Transverse colon (tissue), 4 donors: Measurements from ENCODE around the gene KMT2B. TPM values are rescaled to one million over a fixed set of nuclear protein-coding genes. Genes with fewer than 3 reads are reported as not detected.

Experiments used
- DNase-seq: peaks from one replicate; pipeline ENCODE4 v3.0.0-alpha.2; 2019
- H3K27ac ChIP-seq, 4 donors: fragments of 200-600 bp; sonication (generic); 2 replicates each; pipeline ENCODE4 v1.5.1; 2016 to 2018; ENCODE audit warnings: inconsistent platforms in 4 of 4
- H3K27me3 ChIP-seq: fragments of 200-600 bp; sonication (generic); 2 replicates; pipeline ENCODE4 v1.5.1; 2017; ENCODE audit warnings: inconsistent platforms
- H3K36me3 ChIP-seq, 4 donors: fragments of 200-600 bp; sonication (generic); 2 replicates each; pipeline ENCODE4 v1.5.1; 2017 to 2019; ENCODE audit warnings: inconsistent platforms in 4 of 4
- H3K4me1 ChIP-seq, 4 donors: fragments of 200-600 bp; sonication (generic); 2 replicates each; pipeline ENCODE4 v1.5.1; 2017 to 2020; ENCODE audit warnings: inconsistent platforms in 4 of 4
- H3K4me3 ChIP-seq, 4 donors: fragments of 200-600 bp; sonication (generic); 1 replicate in 1 of 4; 2 replicates in 3 of 4; pipeline versions ENCODE4 v1.5.1 to v1.6.1; 2017 to 2019; ENCODE audit warnings: inconsistent platforms in 4 of 4
- H3K9me3 ChIP-seq, 2 donors: fragments of 200-600 bp; sonication (generic); 2 replicates each; pipeline ENCODE4 v1.5.1; 2017 to 2019; ENCODE audit warnings: inconsistent platforms in 2 of 2
- CTCF ChIP-seq, 5 experiments: fragments of 200-600 bp in 3 of 5; fragments of 450-650 bp in 2 of 5; sonication (generic) in 3 of 5; IDR thresholded peaks; 1 replicate in 2 of 5; 2 replicates in 3 of 5; pipeline ENCODE4 v1.5.1; 2016 to 2017; ENCODE audit warnings: antibody characterized with exemption in 5 of 5, inconsistent platforms in 3 of 5, mild to moderate bottlenecking in 2 of 5, moderate library complexity in 1 of 5
- EP300 ChIP-seq: sonication (generic); formaldehyde crosslinking; IDR thresholded peaks from one replicate; pipeline ENCODE4 v1.6.1; 2017; ENCODE audit warnings: antibody characterized with exemption, low read depth
- POLR2A ChIP-seq: fragments of 450-650 bp; IDR thresholded peaks from one replicate; pipeline ENCODE4 v1.6.1; 2016; ENCODE audit warnings: antibody characterized with exemption, mild to moderate bottlenecking, moderate library complexity
- POLR2AphosphoS5 ChIP-seq, 3 donors: sonication (generic); formaldehyde crosslinking; IDR thresholded peaks; one replicate each; pipeline ENCODE4 v1.6.1; 2016; ENCODE audit warnings: antibody characterized with exemption in 3 of 3
- WGBS, 2 donors: methylation state at CpG; one replicate each; pipeline ENCODE4 v1.1.5; 2018; ENCODE audit warnings: low coverage in 1 of 2; 5-methylcytosine and 5-hydroxymethylcytosine counted together
- in situ Hi-C, 4 donors: fragments of 200-750 bp; cut with MboI; loops; one replicate each; pipeline versions ENCODE4 v1.15.0 to v1.15.1; 2017; ENCODE audit warnings: low sequenced_read_pairs in 3 of 4, low pct_ligation_motif_present in 1 of 4, low pct_unique_long_range_greater_than_20kb in 1 of 4
- intact Hi-C: fragments of 100-400 bp; cut with DNase I; formaldehyde crosslinking; loops from one replicate; pipeline ENCODE4 v1.15.1; 2023; ENCODE audit warnings: low total_unique reads
- total RNA-seq, 4 donors: library from RNA; depleted of rRNA; stranded (reverse); fragments of >200 nt; gene quantifications; one replicate each; pipeline ENCODE4 v1.1.0, GENCODE V29; 2016

The KMT2B gene
- total RNA-seq, 4 donors from 2014 or later = 31.8 to 63.9 (median 50.7) TPM

- intact Hi-C loops (no loop called here), in situ Hi-C loops (no loop called here)
- peaks cover 19 to 45% (median 41%) of the 10 kb centered on the region in 4 donors for H3K4me1 ChIP-seq
- H3K27ac ChIP-seq = peak overlapping the region in 1 of 4 donors; percentile 32
- 85 to 100% methylated on average over 1 to 14 of the region's 14 CpGs for WGBS, 2 donors
- DNase-seq = peak; percentile 8
- H3K27me3 ChIP-seq = peaks cover 3% of the 10 kb centered on the region
- H3K4me3 ChIP-seq = no peak overlapping the region
- no peak for TF ChIP-seq POLR2A
- no peak for TF ChIP-seq POLR2AphosphoS5 (IDR thresholded peaks at IDR 0.05)
- TF ChIP-seq EP300 = no peak
- TF ChIP-seq CTCF (IDR thresholded peaks at IDR 0.05) = no peak
- peaks cover 0 to 14% (median 3%) of the 10 kb centered on the region in 4 donors for H3K36me3 ChIP-seq
- no peaks in the 10 kb centered on the region for H3K9me3 ChIP-seq
Observed at GRCh38 chr19:35751839-35752745, 34.3 kb downstream of the KMT2B start.

DNA sequence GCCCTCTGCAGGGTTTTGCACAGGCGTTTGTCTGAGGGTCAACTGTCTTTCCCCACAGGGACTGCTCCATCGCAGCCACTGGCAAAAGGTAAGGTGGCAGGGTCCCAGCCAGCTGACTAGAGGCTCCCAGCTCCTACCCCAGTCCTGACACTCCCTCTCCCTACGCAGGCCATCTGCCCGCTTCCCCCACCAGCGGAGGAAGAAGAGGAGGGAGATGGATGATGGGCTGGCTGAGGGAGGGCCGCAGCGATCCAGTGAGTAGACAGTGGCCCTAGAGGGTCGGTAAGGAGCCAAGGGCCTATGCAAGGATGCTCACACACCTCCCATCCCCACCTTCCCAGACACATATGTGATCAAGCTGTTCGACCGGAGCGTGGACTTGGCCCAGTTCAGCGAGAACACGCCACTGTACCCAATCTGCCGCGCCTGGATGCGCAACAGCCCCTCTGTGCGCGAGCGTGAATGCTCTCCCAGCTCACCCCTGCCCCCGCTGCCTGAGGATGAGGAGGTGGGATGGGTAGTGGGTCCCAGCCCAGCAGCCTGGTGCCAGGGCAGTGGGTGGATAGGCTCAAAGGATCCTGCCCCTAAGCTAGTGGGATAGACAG lies 35.0 kb downstream of the KMT2B start:
- WGBS, 2 donors = 95% methylated on average over 20 of the region's 20 CpGs; no CpG with 5 or more reads in 1 of the 2 donors
- Histone ChIP-seq H3K4me1 (peaks cover 17 to 48% (median 44%) of the 10 kb centered on the region in 4 donors), H3K27me3 (peaks cover 3% of the 10 kb centered on the region), H3K27ac (peak overlapping the region in 1 of 4 donors; percentile 99), H3K9me3 (no peaks in the 10 kb centered on the region), H3K4me3 (no peak overlapping the region), H3K36me3 (peaks cover 0 to 14% (median 3%) of the 10 kb centered on the region in 4 donors)
- intact Hi-C loops (no loop called here), in situ Hi-C loops (no loop called here)
- peak; percentile 7 for DNase-seq
- TF ChIP-seq CTCF (IDR thresholded peaks at IDR 0.05) = no peak
- TF ChIP-seq EP300 = no peak
- no peak for TF ChIP-seq POLR2AphosphoS5 (IDR thresholded peaks at IDR 0.05)
- no peak for TF ChIP-seq POLR2A

DNA sequence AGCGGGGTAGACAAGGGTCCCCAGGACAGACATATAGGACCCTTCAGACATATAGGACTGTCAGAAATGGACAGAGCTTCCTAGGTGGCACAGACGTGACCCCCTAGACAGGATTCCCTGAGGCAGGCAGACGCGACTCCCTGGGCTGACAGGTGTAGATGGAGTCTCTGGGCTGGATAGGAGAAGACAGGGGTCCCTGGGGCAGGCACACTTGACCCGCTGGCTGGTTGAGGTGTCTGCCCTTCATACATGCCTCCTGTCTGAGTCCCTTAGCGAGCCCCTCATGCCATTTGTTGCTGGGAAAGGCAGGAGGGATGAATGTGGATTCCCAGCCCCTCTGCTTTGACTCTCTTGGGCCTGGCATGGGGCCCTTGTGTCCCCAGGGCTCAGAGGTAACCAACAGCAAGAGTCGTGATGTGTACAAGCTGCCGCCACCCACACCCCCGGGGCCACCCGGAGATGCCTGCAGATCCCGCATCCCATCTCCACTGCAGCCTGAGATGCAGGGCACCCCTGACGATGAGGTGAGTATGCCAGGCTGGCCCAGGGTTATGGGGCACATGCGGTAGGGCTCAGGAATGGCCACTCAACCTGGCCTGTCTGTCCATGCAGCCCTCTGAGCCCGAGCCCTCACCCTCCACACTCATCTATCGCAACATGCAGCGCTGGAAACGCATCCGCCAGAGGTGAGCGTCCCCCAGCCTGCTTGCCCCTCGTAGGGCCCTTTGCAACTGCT lies 36.0 kb downstream of the KMT2B start:
- Histone ChIP-seq H3K9me3 (no peaks in the 10 kb centered on the region), H3K36me3 (peaks cover 0 to 14% (median 3%) of the 10 kb centered on the region in 4 donors), H3K27ac (peak overlapping the region; percentile 96 to 99 (median 97)), H3K27me3 (peaks cover 3% of the 10 kb centered on the region), H3K4me1 (peaks cover 18 to 48% (median 44%) of the 10 kb centered on the region in 4 donors), H3K4me3 (no peak overlapping the region)
- intact Hi-C loops = no loop called here
- TF ChIP-seq POLR2AphosphoS5 (IDR thresholded peaks at IDR 0.05) (no peak), CTCF (IDR thresholded peaks at IDR 0.05) (no peak), POLR2A (no peak), EP300 (no peak)
- 87 to 100% methylated on average over 1 to 20 of the region's 20 CpGs for WGBS, 2 donors
- in situ Hi-C loops = no loop called here
- peak; percentile 9 for DNase-seq
